OCI-LY1 (cell line): ENCODE results near the gene U2AF1L4.
A peak's percentile ranks its signal among the peaks of the same experiment; 100 is the strongest.

Experiments used
- CTCF ChIP-seq: fragments of 200-600 bp; sonication (generic), shearing (Covaris generic); IDR thresholded peaks from 2 replicates; pipeline ENCODE4 v1.5.1; 2017; ENCODE audit warnings: mild to moderate bottlenecking, antibody characterized with exemption, low read length, moderate library complexity, mixed read lengths
- EZH2 ChIP-seq: fragments of 200-600 bp; sonication (generic), shearing (Covaris generic); IDR thresholded peaks from 2 replicates; pipeline ENCODE4 v1.8.0; 2017; ENCODE audit warnings: borderline replicate concordance, mixed run types, mild to moderate bottlenecking, antibody characterized with exemption, low read length, moderate library complexity, mixed read lengths

- TF ChIP-seq EZH2: no peak
- TF ChIP-seq CTCF: peak; percentile 21; the same call in 1 of the 2 replicates
These were observed 8.0 kb downstream of the U2AF1L4 start for GRCh38 chr19:35736913-35737886.
